Amygdala (tissue), 56 donors: ENCODE results near the gene BMP8B.

Experiments used
- DNase-seq, 56 donors: peaks; one replicate each; lab custom pipeline; 2025; lab: John Stamatoyannopoulos, UW

BMP8B gene

GRCh38 chr1:39761016-39761415, 27.6 kb downstream of the BMP8B start:
- DNase-seq = no peak

DNA sequence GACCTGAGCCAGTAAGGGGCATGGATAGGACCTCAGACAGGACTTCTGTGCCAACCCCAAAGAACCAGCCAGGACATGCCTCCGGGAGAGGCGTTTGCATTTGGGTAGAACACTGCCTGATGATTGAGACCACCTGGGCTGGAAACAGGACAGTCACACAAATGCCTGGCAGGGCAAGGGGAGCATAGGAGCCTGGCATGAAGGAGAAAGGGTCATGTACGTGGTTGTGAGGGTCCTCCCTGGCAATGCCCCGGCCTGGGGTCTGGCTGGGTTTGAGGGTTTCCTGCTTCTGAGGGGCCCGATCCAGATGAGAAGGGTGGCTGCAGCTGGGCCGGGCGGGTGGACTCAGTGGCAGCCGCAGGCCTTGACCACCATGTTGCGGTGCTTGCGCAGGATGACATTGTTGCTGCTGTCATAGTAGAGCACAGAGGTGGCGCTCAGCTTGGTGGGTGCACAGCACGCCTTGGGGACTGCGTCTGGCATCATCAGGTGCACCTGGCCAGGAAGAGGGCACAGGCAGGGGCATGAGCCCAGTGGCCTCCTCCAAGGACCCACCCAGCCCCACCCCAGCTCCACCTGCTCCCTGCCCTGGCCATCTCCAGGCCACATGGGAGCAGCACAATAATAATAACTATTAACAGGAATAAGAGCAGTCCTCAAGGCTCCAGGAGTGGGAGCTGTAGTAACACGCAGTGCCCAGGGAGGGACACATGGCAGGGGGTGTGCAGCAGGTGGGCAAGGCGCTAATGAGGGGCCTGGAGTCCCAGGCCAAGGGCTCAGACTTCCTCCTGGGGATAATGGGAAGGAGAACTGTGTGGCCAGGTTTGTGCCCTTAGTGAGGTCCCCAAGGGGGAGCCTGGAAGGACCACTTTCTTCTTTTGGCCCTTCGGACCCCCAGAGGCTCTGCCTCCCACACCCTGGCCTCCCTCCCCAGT, 28.3 kb downstream of the BMP8B start:
- DNase-seq = no peak

GRCh38 chr1:39759436-39759726, 29.3 kb downstream of the BMP8B start:
- no peak for DNase-seq

DNA sequence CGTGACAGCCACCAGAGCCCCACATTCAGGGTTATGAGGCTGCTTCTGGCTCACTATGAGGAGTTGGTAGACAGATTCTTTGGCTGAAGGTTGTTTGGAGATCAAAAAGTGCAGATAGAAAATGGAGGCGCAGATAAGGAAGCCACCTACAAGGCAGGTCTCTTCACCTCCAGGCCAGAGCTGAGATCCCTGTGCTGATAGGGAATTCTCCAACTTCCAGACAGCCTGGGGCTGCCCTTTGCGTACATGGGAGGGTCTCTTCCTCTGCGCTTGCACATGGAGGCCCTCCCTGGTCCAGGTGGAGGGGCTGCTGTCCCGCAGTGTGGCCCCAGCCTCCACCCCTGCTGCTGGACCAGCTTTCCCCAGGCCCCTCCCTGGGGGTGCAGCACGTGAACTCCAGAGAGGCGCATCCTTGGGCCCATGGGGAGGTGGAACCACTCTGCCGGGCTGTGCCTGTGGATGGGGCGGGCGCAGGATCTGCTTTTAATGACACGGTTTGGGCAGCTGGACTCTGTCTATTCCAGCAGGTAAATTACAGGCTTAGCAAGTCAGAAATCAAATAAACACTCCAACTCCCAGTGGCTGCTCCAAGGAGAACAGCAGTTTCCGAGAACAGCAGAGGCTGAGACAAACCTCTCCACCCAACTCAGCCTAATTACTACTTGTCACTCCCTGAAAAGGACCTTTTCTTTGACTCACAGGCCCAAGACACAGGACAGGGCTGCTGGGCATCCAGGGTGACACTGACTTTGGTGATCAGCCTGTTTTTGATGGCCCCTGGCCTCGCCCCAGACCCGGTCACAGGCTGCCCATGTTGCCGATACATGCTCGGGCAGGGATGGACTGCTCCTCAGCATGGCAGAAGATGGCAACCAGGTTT, 29.9 kb downstream of the BMP8B start:
- DNase-seq = no peak

DNA sequence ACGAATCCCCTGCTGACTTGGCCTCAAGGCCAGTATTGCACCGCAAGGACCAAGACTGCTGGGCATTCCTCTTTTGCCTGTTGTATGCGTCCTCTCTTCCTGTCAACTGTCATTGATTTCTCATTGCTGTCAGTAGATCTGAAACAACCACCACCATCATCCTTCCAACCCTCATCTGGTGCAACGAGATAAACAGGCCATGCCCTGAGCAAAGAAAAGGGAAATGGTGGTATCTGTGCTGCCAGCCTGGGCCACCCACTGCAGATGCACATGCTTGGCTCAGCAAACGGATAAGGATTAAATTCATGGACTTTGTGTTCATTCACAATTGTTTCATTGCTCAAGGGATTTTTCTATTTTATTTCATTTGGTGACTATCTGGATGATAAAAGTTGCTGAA, 31.2 kb downstream of the BMP8B start:
- no peak for DNase-seq

DNA sequence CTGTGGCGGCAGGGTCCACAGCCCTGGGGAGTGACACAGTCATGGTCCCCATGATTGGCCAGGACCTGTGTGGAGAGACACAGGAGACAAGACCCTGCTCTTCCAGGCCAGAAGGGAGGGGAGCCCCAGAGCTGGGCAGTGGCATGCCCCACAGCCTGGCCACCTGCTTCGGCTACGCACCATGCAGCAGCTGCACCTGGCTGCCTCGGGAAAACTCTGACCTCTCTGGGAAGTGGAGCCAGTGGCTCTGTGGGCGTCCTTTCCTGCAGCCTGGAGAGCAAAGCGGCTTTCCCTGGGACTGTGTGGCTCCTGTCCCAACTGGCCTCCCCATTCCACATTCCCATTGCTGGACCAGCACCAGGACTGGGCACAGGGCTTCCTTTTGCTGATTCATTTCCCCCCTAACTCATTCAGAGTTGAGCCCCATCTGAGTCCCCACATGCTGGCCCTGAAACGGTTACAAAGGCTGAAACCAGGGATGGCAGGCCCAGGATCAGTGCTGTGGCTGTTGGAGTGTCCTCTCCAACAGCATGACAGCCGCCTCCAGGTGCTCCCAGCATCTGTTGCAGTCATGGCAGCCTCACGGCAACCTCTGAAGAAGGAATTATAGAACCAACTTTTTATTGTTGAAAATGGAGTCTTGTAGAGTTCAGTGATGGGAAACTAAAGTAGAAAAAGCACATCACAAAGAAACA, 32.6 kb downstream of the BMP8B start:
- DNase-seq = no peak

GRCh38 chr1:39754906-39755504, 33.7 kb downstream of the BMP8B start:
- no peak for DNase-seq

- DNase-seq = peak in 2 of 56 donors; percentile 4 to 7
These were observed 34.6 kb downstream of the BMP8B start for GRCh38 chr1:39754026-39754570.

DNA sequence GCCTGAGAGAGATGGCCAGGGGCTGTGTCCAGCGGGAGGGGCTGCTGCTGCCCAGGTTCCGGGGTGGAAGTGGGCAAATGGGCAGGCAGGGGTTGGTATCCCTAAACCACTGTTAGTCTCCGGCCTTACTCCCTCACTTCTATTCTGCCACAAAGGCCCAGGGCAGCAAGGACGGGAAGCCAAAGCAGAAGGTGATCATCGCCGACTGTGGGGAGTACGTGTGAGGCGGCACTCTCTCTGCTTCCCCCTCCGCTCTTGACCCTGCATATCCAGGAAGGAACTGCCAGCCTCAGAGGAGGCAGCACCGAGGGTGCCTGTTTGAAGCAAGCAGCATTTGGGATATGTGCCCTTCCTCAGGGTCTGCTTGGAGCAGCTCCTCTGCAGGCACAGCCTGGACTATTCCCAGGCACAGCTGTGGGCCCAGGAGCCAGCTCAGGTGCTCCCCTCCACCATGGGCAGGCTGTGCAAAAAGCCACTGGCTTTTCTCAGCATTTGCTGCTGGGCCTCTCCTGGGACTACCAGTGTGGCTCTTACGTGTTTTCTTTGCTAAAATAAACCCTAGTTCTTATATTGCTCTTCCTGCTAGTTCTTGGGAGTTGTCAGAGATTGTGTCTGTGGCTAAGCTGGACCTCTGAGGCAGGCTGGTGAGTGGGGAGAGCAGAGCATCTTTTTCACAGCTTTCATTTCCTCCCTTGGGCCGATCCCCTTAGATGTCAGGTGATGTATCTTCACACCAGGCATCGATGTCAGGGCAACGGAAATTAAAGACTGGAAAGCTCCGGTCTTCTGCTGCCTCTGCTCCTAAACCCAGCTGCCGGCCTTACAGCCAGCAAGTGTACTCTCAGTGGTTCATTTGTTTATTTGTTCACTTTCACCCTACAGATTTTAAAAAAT, 35.3 kb downstream of the BMP8B start:
- DNase-seq = no peak

GRCh38 chr1:39752703-39753102, 36.0 kb downstream of the BMP8B start:
- DNase-seq = no peak

GRCh38 chr1:39751595-39751994, 37.1 kb downstream of the BMP8B start:
- no peak for DNase-seq

GRCh38 chr1:39745016-39745670, 43.5 kb downstream of the BMP8B start:
- DNase-seq = no peak

GRCh38 chr1:39738622-39739366, 49.9 kb downstream of the BMP8B start, which contains the start of gene PPIE:
TSS of gene PPIE (plus strand) at chr1:39738882. CDS start at chr1:39738901, 19 bp downstream.
- peak; percentile 54 to 97 (median 88) for DNase-seq

DNA sequence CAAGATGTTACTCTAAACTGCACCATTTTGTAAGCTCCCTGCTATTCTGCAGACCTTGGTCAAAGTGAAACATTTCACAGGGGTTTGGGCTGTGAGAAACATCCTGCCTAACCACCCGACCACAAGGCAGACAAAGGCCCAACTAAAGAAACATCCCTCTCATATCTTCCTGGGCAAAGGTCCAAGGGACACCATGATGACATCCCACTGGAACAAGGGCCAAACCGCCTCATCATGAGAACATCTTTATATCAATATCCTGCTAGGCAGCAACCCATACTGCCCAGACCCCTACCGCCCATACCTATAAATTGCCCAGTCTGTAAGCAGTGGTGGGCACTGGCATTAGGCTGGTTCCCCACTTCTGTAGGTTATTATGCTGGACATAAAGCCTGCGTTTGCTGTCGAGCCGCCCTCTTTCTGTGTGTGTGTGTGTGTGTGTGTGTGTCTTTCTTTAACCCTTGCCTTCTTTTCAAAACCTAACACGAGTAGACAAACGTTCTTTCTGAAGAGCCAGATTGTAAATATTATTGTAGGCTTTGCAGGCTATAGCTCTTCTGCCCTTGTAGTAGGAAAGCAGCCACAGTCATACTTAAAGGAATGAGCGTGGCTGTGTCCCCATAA, 51.0 kb downstream of the BMP8B start:
- DNase-seq = no peak

GRCh38 chr1:39735731-39736130, 52.9 kb downstream of the BMP8B start:
- DNase-seq = no peak

DNA sequence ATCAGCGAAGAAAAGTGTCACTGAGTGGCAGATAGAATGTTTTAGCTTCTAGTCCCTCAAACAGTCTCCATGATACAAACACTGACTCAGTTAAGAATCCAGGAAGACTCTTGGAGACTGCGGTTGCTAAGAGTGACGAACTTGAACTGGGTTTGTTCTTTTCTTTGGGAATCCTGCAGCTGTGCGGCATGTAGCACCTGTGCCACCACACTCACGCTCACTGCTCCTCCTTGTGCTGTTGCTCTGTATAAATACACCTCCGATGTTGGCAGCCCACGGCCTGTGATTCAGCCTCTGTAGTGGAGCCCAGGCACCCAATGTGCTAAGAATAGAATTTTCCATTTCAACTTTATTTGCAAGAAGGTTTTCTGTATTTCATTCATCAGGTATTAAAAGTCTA, 55.5 kb downstream of the BMP8B start:
- DNase-seq = peak in 21 of 56 donors; percentile 7 to 62 (median 22)

GRCh38 chr1:39732730-39733129, 55.9 kb downstream of the BMP8B start:
- no peak for DNase-seq
